ENCODE results near the gene PTPDC1.
"Not testable (repeated sequence)": the region's sequence is repeated elsewhere in the genome, so short reads cannot be mapped to it uniquely, and the experiment has no call there.

Gene PTPDC1

DNA sequence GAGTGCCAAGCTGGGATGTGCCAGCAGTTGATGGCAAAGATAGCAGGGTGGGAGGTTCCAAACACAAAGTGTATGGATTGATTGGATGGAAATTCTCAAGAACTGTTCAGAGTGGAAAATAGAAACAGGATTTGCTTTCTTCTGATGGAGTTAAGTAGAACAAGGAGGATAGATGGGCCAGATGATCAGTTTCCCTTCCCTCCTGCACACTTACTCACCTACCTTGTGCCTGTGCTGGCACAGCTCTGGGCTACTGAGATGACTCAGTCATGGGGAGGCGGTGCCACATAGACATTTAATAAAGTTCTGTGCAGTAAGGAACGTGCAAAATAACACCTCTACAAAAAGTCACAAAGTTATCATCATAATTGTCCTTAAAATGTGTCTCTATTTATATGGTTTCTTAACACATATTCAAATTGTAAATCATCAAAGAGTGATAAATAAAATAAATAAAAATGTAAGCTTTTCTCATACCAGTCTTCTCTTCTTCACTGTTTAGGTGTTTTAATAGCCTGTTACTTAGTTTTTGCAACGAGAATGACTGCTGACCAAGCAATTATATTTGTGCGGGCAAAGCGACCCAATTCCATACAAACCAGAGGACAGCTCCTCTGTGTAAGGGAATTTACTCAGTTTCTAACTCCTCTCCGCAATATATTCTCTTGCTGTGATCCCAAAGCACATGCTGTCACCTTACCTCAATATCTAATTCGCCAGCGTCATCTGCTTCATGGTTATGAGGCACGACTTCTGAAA lies 12.7 kb downstream of the PTPDC1 start:
- Histone ChIP-seq H3K9ac (ENCODE audit: low read length) (no peak overlapping the region), H3K4me1 (ENCODE audit: control insufficient read depth, low read depth, low read length) (peaks cover 9% of the 10 kb centered on the region), H3K4me3 (ENCODE audit: low read length) (no peak overlapping the region), H3K9me3 (ENCODE audit: control insufficient read depth, low read depth, low read length) (no peaks in the 10 kb centered on the region), H3K27ac (ENCODE audit: low read length) (no peak overlapping the region), H3K36me3 (ENCODE audit: control insufficient read depth, low read depth, low read length) (no peaks in the 10 kb centered on the region), H3K27me3 (ENCODE audit: control insufficient read depth, insufficient read depth, low read length) (no peaks in the 10 kb centered on the region)

DNA sequence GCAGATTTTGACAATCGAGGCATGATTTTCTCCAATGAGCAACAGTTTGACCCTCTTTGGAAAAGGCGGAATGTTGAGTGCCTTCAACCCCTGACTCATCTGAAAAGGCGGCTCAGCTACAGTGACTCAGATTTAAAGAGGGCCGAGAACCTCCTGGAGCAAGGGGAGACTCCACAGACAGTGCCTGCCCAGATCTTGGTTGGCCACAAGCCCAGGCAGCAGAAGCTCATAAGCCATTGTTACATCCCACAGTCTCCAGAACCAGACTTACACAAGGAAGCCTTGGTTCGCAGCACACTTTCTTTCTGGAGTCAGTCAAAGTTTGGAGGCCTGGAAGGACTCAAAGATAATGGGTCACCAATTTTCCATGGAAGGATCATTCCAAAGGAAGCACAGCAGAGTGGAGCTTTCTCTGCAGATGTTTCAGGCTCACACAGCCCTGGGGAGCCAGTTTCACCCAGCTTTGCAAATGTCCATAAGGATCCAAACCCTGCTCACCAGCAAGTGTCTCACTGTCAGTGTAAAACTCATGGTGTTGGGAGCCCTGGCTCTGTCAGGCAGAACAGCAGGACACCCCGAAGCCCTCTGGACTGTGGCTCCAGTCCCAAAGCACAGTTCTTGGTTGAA lies 13.6 kb downstream of the PTPDC1 start:
- H3K36me3 ChIP-seq (ENCODE audit: control insufficient read depth, low read depth, low read length), result no peaks in the 10 kb centered on the region
- H3K27me3 ChIP-seq (ENCODE audit: control insufficient read depth, insufficient read depth, low read length), result no peaks in the 10 kb centered on the region
- H3K4me3 ChIP-seq (ENCODE audit: low read length), result no peak overlapping the region
- no peaks in the 10 kb centered on the region for H3K9me3 ChIP-seq (ENCODE audit: control insufficient read depth, low read depth, low read length)
- H3K9ac ChIP-seq (ENCODE audit: low read length), result no peak overlapping the region
- H3K4me1 ChIP-seq (ENCODE audit: control insufficient read depth, low read depth, low read length), result peaks cover 9% of the 10 kb centered on the region
- no peak overlapping the region for H3K27ac ChIP-seq (ENCODE audit: low read length)

DNA sequence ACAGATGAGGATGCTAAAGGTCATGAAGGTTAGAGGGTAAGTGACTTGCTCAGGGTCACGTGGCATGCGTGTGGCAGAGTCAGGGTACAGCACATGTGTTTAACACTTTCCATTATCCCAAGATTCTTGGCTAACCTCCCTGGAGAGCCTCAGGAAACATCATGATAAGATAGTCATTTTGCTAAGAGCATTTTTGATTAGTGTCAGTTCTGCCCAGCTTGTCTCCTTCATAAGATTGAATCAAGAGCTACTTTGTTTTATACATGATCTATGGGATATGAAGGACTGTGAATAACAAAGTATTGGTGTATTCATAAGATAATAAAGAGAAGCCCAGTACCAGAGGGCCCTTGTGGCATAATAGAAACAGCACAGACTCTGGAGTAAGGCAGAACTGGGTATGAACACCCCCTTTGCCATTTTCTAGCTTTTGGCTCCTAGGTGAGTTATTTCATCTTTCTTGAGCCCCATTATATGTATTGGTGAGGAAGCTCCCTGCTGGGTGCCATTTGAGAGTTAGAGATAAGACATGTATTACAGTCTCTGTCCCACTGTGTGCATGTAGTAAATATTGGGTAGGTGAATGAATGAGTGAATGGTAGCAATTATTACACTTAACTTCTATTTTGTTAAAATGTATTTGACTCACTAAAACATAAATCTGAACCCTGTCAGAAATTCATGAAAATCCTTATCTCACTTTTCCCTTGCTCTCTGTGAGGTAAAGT lies 16.1 kb downstream of the PTPDC1 start:
- Histone ChIP-seq H3K9me3 (ENCODE audit: control insufficient read depth, low read depth, low read length) (no peaks in the 10 kb centered on the region), H3K9ac (ENCODE audit: low read length) (no peak overlapping the region), H3K27me3 (ENCODE audit: control insufficient read depth, insufficient read depth, low read length) (no peaks in the 10 kb centered on the region), H3K4me3 (ENCODE audit: low read length) (no peak overlapping the region), H3K36me3 (ENCODE audit: control insufficient read depth, low read depth, low read length) (no peaks in the 10 kb centered on the region), H3K27ac (ENCODE audit: low read length) (no peak overlapping the region), H3K4me1 (ENCODE audit: control insufficient read depth, low read depth, low read length) (peaks cover 11% of the 10 kb centered on the region)

DNA sequence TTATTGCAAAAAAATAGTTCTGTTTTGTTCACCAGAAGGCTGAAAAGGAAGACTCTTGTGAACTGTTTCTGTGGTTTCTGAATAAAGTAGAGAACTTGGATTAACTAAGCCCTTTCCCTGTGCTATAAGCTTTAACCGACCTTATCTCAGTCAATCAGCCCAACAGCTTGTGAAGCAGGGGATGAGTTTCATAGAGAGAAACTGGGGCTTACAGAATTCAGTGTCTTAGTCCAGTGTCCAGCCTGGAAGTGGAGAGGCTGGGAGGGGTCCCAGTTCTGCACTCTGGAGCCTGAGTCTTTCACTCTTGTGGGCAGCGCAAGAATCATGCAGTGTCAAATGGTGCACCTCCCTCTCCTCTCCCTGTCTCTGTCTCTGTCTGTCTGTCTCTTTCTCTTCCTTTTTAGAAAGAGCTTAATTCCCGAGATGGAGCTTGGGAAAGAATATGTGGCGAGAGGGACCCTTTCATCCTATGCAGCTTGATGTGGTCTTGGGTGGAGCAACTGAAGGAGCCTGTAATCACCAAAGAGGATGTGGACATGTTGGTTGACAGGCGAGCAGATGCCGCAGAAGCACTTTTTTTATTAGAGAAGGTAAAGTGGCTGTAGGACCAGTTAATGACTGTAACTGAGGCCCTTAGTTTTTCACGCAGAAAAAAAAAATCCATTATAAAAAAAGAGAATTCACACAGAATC lies 17.0 kb downstream of the PTPDC1 start:
- Histone ChIP-seq H3K4me1 (ENCODE audit: control insufficient read depth, low read depth, low read length) (peaks cover 6% of the 10 kb centered on the region), H3K27me3 (ENCODE audit: control insufficient read depth, insufficient read depth, low read length) (no peaks in the 10 kb centered on the region), H3K4me3 (ENCODE audit: low read length) (no peak overlapping the region), H3K9ac (ENCODE audit: low read length) (no peak overlapping the region), H3K9me3 (ENCODE audit: control insufficient read depth, low read depth, low read length) (no peaks in the 10 kb centered on the region), H3K27ac (ENCODE audit: low read length) (no peak overlapping the region), H3K36me3 (ENCODE audit: control insufficient read depth, low read depth, low read length) (no peaks in the 10 kb centered on the region)

DNA sequence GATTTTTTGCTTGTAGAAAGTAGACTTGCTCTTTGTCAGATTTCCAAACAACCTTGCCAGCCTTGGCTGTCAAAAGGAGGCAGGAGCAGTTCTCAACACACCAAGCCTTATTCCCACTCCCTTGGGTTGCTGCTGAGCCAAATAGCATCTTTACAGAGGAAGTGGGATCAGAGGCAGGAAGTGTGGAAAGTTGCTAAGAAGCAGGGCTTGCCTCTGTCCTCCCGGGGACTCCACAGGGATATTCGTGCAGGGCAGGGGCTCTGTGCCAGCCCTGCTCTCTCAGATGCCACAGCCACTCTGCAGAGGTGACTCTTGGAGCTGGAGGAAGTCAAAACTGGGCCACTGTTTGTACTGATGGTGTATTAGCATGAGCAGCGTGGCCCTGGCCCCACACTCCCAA lies 24.3 kb downstream of the PTPDC1 start:
- no peaks in the 10 kb centered on the region for H3K9me3 ChIP-seq (ENCODE audit: control insufficient read depth, low read depth, low read length)
- no peaks in the 10 kb centered on the region for H3K27me3 ChIP-seq (ENCODE audit: control insufficient read depth, insufficient read depth, low read length)
- H3K4me1 ChIP-seq (ENCODE audit: control insufficient read depth, low read depth, low read length), result peaks cover under 1% of the 10 kb centered on the region
- H3K9ac ChIP-seq (ENCODE audit: low read length), result no peak overlapping the region
- H3K36me3 ChIP-seq (ENCODE audit: control insufficient read depth, low read depth, low read length), result no peaks in the 10 kb centered on the region
- no peak overlapping the region for H3K27ac ChIP-seq (ENCODE audit: low read length)
- H3K4me3 ChIP-seq (ENCODE audit: low read length), result no peak overlapping the region

DNA sequence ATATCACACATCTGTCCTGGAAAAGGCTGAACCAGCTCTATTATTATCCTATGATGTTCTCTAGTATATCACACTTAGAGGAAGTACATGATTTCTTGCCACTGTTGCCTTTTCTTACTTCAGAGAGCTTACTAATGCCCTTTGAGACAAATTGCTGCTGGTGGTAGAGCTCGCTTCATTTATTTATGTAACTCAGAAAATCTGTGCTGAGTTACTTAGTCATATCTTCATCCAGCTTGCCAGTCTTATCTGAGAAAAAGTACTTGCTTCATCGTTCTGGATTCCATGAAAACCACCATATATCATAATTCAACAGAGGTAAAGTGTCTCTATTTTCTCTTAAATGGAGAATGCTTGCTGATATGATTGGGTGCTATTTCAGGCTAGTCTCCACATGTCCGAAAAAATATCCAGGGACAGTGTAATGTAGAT lies 26.6 kb downstream of the PTPDC1 start:
- H3K4me1 ChIP-seq (ENCODE audit: control insufficient read depth, low read depth, low read length), result no peaks in the 10 kb centered on the region
- H3K9ac ChIP-seq (ENCODE audit: low read length), result no peak overlapping the region
- H3K36me3 ChIP-seq (ENCODE audit: control insufficient read depth, low read depth, low read length), result no peaks in the 10 kb centered on the region
- H3K4me3 ChIP-seq (ENCODE audit: low read length), result no peak overlapping the region
- H3K27me3 ChIP-seq (ENCODE audit: control insufficient read depth, insufficient read depth, low read length), result no peaks in the 10 kb centered on the region
- no peaks in the 10 kb centered on the region for H3K9me3 ChIP-seq (ENCODE audit: control insufficient read depth, low read depth, low read length)
- no peak overlapping the region for H3K27ac ChIP-seq (ENCODE audit: low read length)

DNA sequence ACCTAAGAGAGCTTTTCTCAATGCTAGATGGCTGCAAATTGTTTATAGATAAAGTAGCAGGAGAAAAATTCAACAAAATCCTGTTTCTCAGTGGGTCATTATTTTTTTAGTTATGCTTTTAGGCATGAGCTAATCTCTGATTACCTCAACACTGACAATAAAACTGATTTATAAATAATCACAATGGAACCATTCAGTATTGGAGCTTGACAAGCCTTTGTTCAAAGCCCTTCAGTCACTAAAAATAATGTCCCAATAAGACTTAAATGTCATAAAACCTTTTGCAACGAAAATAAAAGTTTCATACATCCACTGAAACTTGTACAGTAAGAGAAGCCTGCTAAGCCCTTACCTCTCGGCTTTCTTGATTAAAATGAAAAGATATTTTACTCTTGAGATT lies 27.2 kb downstream of the PTPDC1 start:
- Histone ChIP-seq H3K27me3 (ENCODE audit: control insufficient read depth, insufficient read depth, low read length) (no peaks in the 10 kb centered on the region), H3K4me3 (ENCODE audit: low read length) (no peak overlapping the region), H3K4me1 (ENCODE audit: control insufficient read depth, low read depth, low read length) (no peaks in the 10 kb centered on the region), H3K36me3 (ENCODE audit: control insufficient read depth, low read depth, low read length) (no peaks in the 10 kb centered on the region), H3K9ac (ENCODE audit: low read length) (no peak overlapping the region), H3K9me3 (ENCODE audit: control insufficient read depth, low read depth, low read length) (no peaks in the 10 kb centered on the region), H3K27ac (ENCODE audit: low read length) (no peak overlapping the region)

DNA sequence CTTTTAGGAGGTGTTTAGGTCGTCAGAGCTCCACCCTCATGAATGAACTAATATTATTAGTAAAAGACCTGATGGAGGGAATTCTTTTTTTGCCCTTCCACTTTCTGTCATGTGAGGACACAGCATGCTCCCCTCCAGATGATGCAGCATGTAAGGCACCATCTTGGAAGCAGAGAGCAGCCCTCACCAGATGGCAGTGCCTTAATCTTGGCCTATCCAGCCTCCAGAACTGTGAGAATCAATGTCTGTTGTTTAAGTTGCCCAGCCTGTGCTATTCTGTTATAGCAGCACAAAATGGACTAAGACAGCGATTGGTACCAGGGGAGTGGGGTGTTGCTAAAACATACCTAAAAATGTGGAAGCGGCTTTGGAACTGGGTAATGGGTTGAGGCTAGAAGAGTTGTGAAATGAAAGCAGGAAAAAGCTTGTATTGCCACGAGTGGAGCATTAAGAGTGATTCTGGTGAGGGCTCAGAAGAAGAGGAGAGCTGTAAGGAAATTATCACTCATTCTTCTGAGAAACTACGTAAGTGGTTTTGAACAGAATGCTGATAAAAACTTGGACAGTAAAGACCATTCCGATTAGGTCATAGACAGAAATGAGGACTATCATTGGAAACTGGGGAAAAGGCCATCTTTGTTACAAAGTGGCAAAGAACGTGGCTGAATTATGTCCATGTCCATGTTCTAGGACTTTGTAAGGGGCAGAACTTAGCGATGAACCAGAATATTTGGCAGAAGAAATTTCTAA lies 28.6 kb downstream of the PTPDC1 start:
- Histone ChIP-seq H3K27me3 (ENCODE audit: control insufficient read depth, insufficient read depth, low read length) (no peaks in the 10 kb centered on the region), H3K9me3 (ENCODE audit: control insufficient read depth, low read depth, low read length) (no peaks in the 10 kb centered on the region), H3K4me1 (ENCODE audit: control insufficient read depth, low read depth, low read length) (no peaks in the 10 kb centered on the region)

DNA sequence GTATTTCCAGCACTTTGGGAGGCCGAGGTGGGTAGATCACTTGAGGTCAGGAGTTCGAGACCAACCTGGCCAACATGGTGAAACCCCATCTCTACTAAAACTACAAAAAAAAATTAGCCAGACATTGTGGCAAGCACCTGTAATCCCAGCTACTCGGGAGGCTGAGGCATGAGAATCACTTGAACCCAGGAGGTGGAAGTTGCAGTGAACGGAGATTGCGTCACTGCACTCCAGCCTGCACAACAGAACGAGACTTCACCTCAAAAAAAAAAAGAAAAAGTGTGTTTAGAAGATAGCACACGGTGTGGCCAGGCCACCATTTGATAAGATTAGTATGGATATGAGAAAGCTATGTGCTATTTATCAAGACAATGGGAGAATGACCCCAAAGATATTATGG lies 35.8 kb downstream of the PTPDC1 start:
- not testable (repeated sequence) for H3K4me3 ChIP-seq (ENCODE audit: low read length); H3K9me3 ChIP-seq (ENCODE audit: control insufficient read depth, low read depth, low read length); H3K9ac ChIP-seq (ENCODE audit: low read length); H3K27ac ChIP-seq (ENCODE audit: low read length); H3K27me3 ChIP-seq (ENCODE audit: control insufficient read depth, insufficient read depth, low read length); H3K4me1 ChIP-seq (ENCODE audit: control insufficient read depth, low read depth, low read length); H3K36me3 ChIP-seq (ENCODE audit: control insufficient read depth, low read depth, low read length)

More for the DNA sequence above, 28.6 kb downstream of the PTPDC1 start:
- H3K27ac ChIP-seq (ENCODE audit: low read length), result no peak overlapping the region
- H3K36me3 ChIP-seq (ENCODE audit: control insufficient read depth, low read depth, low read length), result no peaks in the 10 kb centered on the region
- H3K9ac ChIP-seq (ENCODE audit: low read length), result no peak overlapping the region
- no peak overlapping the region for H3K4me3 ChIP-seq (ENCODE audit: low read length)

DNA sequence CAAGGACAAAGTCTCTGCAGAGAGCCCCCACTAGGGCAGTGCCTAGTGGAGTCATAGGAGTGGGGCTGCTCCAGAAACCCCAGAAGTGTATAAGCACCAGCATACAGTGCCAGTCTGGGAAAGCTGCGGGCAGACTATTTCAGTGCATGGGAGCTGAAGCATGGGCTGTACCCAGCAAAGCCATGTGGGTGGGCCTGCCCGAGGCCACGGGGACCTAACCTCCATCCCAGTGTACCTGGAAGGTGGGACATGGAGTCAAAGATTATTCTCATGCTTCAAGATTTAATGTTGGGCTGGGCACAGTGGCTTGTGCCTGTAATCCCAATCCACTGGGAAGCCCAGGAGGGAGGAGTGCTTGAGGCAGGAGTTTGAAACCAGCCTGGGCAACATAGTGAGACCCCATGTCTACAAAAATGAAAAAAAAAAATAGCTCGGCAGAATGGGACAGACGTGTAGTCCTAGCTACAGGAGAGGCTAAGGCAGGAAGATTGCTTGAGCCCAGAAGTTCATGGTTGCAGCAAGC lies 36.7 kb downstream of the PTPDC1 start:
- Histone ChIP-seq H3K36me3 (ENCODE audit: control insufficient read depth, low read depth, low read length) (no peaks in the 10 kb centered on the region), H3K27me3 (ENCODE audit: control insufficient read depth, insufficient read depth, low read length) (no peaks in the 10 kb centered on the region), H3K9ac (ENCODE audit: low read length) (no peak overlapping the region), H3K27ac (ENCODE audit: low read length) (no peak overlapping the region), H3K4me3 (ENCODE audit: low read length) (no peak overlapping the region), H3K9me3 (ENCODE audit: control insufficient read depth, low read depth, low read length) (no peaks in the 10 kb centered on the region), H3K4me1 (ENCODE audit: control insufficient read depth, low read depth, low read length) (no peaks in the 10 kb centered on the region)

DNA sequence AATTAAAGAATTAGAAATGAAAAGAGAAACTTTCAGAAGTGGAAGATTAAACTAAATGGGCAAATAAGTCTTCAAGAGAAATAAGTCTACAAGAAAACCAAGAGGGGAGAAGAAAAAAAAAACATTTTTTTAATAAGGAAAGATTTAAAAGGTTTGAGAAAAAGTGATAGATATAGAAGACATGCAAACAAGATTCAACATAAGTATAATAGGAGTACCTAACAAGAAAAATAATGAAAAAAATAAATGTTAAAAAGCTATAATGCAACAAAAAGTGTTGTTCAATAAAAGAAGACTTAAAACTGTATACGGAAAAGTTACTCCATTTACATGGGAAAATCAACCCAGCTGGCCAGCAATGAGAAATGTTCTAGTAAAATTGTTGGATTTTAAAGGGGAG lies 42.6 kb downstream of the PTPDC1 start:
- no peaks in the 10 kb centered on the region for H3K27me3 ChIP-seq (ENCODE audit: control insufficient read depth, insufficient read depth, low read length)
- H3K36me3 ChIP-seq (ENCODE audit: control insufficient read depth, low read depth, low read length), result no peaks in the 10 kb centered on the region
- H3K9ac ChIP-seq (ENCODE audit: low read length), result no peak overlapping the region
- no peak overlapping the region for H3K27ac ChIP-seq (ENCODE audit: low read length)
- H3K9me3 ChIP-seq (ENCODE audit: control insufficient read depth, low read depth, low read length), result peaks cover 6% of the 10 kb centered on the region
- no peaks in the 10 kb centered on the region for H3K4me1 ChIP-seq (ENCODE audit: control insufficient read depth, low read depth, low read length)
- H3K4me3 ChIP-seq (ENCODE audit: low read length), result no peak overlapping the region
